ENCODE measurements around the gene SERAC1. TPM values are rescaled to one million over a fixed set of nuclear protein-coding genes. Genes with fewer than 3 reads are reported as not detected.
A peak's percentile ranks its signal among the peaks of the same experiment; 100 is the strongest.

The SERAC1 gene
- total RNA-seq, 1 experiment from 2014 or later = 7.6 TPM

GRCh38 chr6:158086054-158086503, 82.0 kb downstream of the SERAC1 start:
- H4K8ac ChIP-seq (replicated peaks; ENCODE audit: insufficient read length, low read depth, low read length) = no peak overlapping the region
- H3K79me1 ChIP-seq (ENCODE audit: insufficient read depth, low read depth, low read length, poor library complexity, severe bottlenecking) = no peaks in the 10 kb centered on the region
- no peaks in the 10 kb centered on the region for H3K79me2 ChIP-seq (ENCODE audit: insufficient read depth, low read length)
- Mint-ChIP-seq H3K4me1 (no peaks in the 10 kb centered on the region), H3K36me3 (ENCODE audit: insufficient read depth in 1 of 3, low read depth in 3 of 3) (peaks cover 12 to 69% (median 16%) of the 10 kb centered on the region in 3 experiments; a peak in 6 of 7 replicates), H3K27ac (peak overlapping the region in 1 of 3 experiments; percentile 39; a peak in 1 of 7 replicates), H3K27me3 (ENCODE audit: low read depth) (no peaks in the 10 kb centered on the region; the same call in 1 of the 2 replicates), H3K4me3 (no peak overlapping the region), H3K9me3 (no peaks in the 10 kb centered on the region)
- H3K4me1 ChIP-seq (ENCODE audit: insufficient read depth, low read length) = no peaks in the 10 kb centered on the region
- H3K4ac ChIP-seq (ENCODE audit: low read depth, low read length) = no peak overlapping the region
- H3K14ac ChIP-seq (ENCODE audit: insufficient read depth, low read length) = no peak overlapping the region
- H3K18ac ChIP-seq (ENCODE audit: insufficient read length, low read depth, low read length) = no peak overlapping the region
- no peak overlapping the region for H2BK20ac ChIP-seq (ENCODE audit: low read depth, low read length, poor library complexity, severe bottlenecking)
- H2BK5ac ChIP-seq (ENCODE audit: insufficient read length, low read length) = no peak overlapping the region
- no peak overlapping the region for H2AK5ac ChIP-seq (ENCODE audit: insufficient read length, low read length)
- no peak for TF ChIP-seq CTCF (conservative IDR thresholded peaks at IDR 0.05)
- no peak for DNase-seq
- H3K9ac ChIP-seq (ENCODE audit: extremely low read depth, insufficient read length, low read length) = no peak overlapping the region
- no peak overlapping the region for H2AFZ ChIP-seq (ENCODE audit: low read length)
- H3K56ac ChIP-seq (ENCODE audit: insufficient read length, low read depth, low read length) = no peak overlapping the region
- H3K27ac ChIP-seq (ENCODE audit: insufficient read length, low read depth, low read length) = no peak overlapping the region
- H3K4me2 ChIP-seq (ENCODE audit: insufficient read depth, insufficient read length, low read length) = no peak overlapping the region
- H2BK15ac ChIP-seq (ENCODE audit: low read depth, low read length) = no peak overlapping the region
- no peak overlapping the region for H3T11ph ChIP-seq (ENCODE audit: low read length)
- H3K23ac ChIP-seq (ENCODE audit: insufficient read length, low read depth, low read length) = no peak overlapping the region
- no peak overlapping the region for H4K91ac ChIP-seq (ENCODE audit: insufficient read length, low read depth, low read length)
- H3K9me3 ChIP-seq (ENCODE audit: control insufficient read depth, low read depth, low read length) = no peaks in the 10 kb centered on the region
- no peaks in the 10 kb centered on the region for H4K20me1 ChIP-seq (ENCODE audit: control insufficient read depth, insufficient read depth, insufficient read length)
- H3K23me2 ChIP-seq (ENCODE audit: insufficient read length, low read depth, low read length, poor library complexity, severe bottlenecking) = no peaks in the 10 kb centered on the region
- no CpG with 5 or more reads among the region's 2 CpGs for WGBS (ENCODE audit: extremely low coverage, insufficient read length, low lambda C conversion rate)
- H2BK120ac ChIP-seq (ENCODE audit: low read depth, low read length, poor library complexity, severe bottlenecking) = no peak overlapping the region
- H2BK12ac ChIP-seq (ENCODE audit: insufficient read length, low read depth, low read length) = no peak overlapping the region
- no peaks in the 10 kb centered on the region for H3K27me3 ChIP-seq (ENCODE audit: insufficient read depth, low read length)
- no peak overlapping the region for H4K5ac ChIP-seq (ENCODE audit: insufficient read length, low read depth, low read length)

Measured in H9 (cell line).